ENCODE data around the gene FKBP5.

The FKBP5 gene

DNA sequence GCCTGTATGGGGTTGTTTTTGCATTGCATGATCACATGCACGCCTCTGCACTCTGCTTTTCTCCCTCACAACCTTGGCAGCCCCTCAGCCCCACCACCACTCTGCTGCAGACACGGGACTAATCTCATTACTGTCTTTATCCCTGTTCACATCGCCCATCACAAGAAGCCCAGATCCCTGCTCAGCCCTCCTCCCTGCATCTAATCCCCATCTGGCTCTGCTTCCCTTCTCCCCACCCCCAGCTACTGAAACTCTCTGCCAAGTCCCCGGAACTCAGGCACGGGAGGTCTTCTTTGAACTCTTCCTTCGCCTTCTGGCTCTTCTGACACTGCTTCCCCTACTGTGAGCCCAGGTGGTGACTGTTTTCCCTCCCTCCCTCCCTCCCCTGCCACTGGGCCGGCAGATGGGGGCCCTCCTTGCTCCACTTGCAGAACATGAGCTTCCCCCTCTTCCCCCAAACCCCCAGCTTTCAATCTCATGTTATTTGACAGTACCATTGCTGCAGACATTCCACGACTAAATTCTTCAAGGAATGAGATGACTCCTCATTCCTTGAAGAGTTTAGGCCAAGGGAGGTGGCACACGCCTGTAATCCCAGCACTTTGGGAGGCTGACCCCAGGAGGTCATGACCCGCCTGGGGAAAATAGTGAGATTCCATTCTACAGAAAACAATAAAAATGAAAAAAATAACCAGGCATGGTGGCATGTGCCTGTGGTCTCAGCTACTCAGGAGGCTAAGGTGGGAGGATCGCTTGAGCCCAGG is 154.1 kb downstream of the FKBP5 start:
- no peak for DNase-seq

DNA sequence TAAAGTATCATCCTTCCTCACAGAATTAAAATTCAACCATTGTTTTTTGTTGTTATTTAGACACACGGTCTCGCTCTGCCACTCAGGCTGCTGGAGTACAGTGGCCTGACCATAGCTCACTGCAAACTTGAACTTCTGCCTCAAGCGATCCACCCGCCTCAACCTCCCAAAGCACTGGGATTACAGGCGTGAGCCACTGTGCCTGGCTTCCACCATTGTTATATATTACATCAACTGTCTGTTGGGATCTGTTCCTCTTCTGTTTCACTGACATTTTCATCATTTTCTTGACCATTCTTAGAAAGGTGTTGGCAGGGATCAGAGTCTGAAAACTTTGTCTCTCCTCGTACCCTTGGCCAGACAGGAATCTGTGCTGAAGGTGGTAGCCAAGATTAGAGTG is 154.7 kb downstream of the FKBP5 start:
- no peak for DNase-seq

DNA sequence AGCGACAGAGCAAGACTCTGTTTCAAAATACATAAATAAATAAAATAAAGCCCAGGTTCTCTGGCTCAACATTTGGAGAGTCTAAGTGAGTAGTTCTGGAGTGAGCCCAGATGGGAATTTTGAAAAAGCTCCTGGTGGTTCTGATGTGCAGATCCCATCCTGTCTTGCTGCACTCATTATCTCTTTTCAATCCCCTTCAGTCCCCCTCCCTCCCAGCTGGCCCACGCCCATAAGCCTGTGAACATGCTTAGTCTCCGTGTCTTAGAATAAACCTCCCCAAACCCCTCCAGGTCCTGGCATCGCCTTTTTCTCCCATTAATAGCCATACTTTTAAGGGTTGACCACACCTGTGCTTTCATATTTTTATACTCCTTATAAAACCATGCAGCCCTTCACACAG is 156.6 kb downstream of the FKBP5 start:
- DNase-seq = no peak

DNA sequence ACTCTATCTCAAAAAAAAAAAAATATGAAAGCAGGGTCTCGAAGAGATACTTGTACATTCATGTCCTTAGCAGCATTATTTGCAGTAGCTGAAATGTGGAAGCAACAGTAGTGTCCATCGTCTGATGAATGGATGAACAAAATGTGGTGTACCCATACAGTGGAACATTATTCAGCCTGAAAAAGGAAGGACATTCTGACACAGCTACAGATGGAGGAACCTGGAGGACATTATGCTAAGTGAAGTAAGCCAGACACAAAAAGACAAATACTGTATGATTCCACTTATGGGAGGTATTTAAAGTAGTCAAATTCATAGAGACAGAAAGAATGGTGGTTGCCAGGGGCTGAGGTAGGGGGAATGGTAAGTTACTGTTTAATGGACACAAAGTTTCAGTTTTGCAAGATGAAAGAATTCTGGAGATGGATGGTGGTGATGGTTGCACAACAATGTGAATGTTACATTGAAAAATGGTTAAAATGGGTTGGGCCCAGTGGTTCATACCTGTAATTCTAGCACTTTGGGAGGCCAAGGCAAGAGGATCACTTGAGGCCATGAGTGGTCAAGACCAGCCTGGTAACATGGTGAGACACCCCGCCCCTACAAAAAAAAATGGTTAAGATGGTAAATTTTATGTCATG is 164.2 kb downstream of the FKBP5 start:
- no peak for DNase-seq
